Neuronal stem cell (in vitro differentiated cells): ENCODE data around the gene ADTRP.

Source experiments
- DNase-seq: peaks from one replicate; pipeline ENCODE4 v3.0.0-alpha.2; 2013; ENCODE audit warnings: low spot score
- H2AFZ ChIP-seq: one replicate; pipeline ENCODE4 v1.6.1; 2013; ENCODE audit warnings: mild to moderate bottlenecking, low read length, inconsistent platforms
- H2AK5ac ChIP-seq: 2 replicates; pipeline ENCODE4 v1.6.1; 2013; ENCODE audit warnings: low read depth, mild to moderate bottlenecking, inconsistent platforms, low read length, moderate library complexity, mixed read lengths
- H2BK120ac ChIP-seq: 2 replicates; pipeline ENCODE4 v1.6.1; 2013; ENCODE audit warnings: low read depth, mild to moderate bottlenecking, inconsistent platforms, low read length, moderate library complexity, mixed read lengths
- H2BK12ac ChIP-seq: one replicate; pipeline ENCODE4 v1.6.1; 2013; ENCODE audit warnings: low read length, inconsistent platforms
- H2BK15ac ChIP-seq: 2 replicates; pipeline ENCODE4 v1.6.1; 2013; ENCODE audit warnings: mild to moderate bottlenecking, low read length, inconsistent platforms, mixed read lengths
- H2BK5ac ChIP-seq: one replicate; pipeline ENCODE4 v1.6.1; 2013; ENCODE audit warnings: inconsistent platforms, mild to moderate bottlenecking, low read length, moderate library complexity
- H3K14ac ChIP-seq: one replicate; pipeline ENCODE4 v1.6.1; 2013; ENCODE audit warnings: low read length, inconsistent platforms
- H3K18ac ChIP-seq: 2 replicates; pipeline ENCODE4 v1.6.1; 2013; ENCODE audit warnings: low read length, inconsistent platforms
- H3K23ac ChIP-seq: 2 replicates; pipeline ENCODE4 v1.6.1; 2013; ENCODE audit warnings: low read depth, mild to moderate bottlenecking, mixed read lengths, low read length, inconsistent platforms; ENCODE audit not compliant: poor library complexity
- H3K27ac ChIP-seq: replicated peaks from 3 replicates; pipeline ENCODE4 v1.5.1; 2013; ENCODE audit warnings: low read length, inconsistent platforms
- H3K27me3 ChIP-seq, 3 experiments: 2 replicates each; pipeline ENCODE4 v1.6.1; 2013; ENCODE audit warnings: low read length in 3 of 3, mild to moderate bottlenecking in 2 of 3, inconsistent platforms in 1 of 3, low read depth in 1 of 3, mixed read lengths in 1 of 3, moderate library complexity in 1 of 3; ENCODE audit not compliant: control insufficient read depth in 3 of 3, insufficient read depth in 3 of 3
- H3K36me3 ChIP-seq, 2 donors: replicated peaks in 1 of 2; 2 replicates each; pipeline ENCODE4 v1.6.1; 2013; ENCODE audit warnings: low read length in 2 of 2; ENCODE audit not compliant: control insufficient read depth in 2 of 2, insufficient read depth in 2 of 2
- H3K4ac ChIP-seq: 2 replicates; pipeline ENCODE4 v1.6.1; 2013; ENCODE audit warnings: inconsistent platforms, mild to moderate bottlenecking, low read length, moderate library complexity
- H3K4me1 ChIP-seq, 2 donors: 1 replicate in 1 of 2; 2 replicates in 1 of 2; pipeline ENCODE4 v1.6.1; 2013; ENCODE audit warnings: low read length in 2 of 2, low read depth in 1 of 2; ENCODE audit not compliant: control insufficient read depth in 2 of 2, insufficient read depth in 1 of 2
- H3K4me2 ChIP-seq: one replicate; pipeline ENCODE4 v1.6.1; 2013; ENCODE audit warnings: mild to moderate bottlenecking, low read length, inconsistent platforms; ENCODE audit not compliant: insufficient read depth, poor library complexity, severe bottlenecking
- H3K4me3 ChIP-seq, 2 donors: 2 replicates each; pipeline ENCODE4 v1.5.1; 2013; ENCODE audit warnings: low read length in 2 of 2, mild to moderate bottlenecking in 2 of 2, inconsistent platforms in 1 of 2, moderate library complexity in 1 of 2
- H3K79me1 ChIP-seq: one replicate; pipeline ENCODE4 v1.6.1; 2013; ENCODE audit warnings: low read depth, mild to moderate bottlenecking, inconsistent platforms, low read length, moderate library complexity
- H3K9ac ChIP-seq: one replicate; pipeline ENCODE4 v1.6.1; 2013; ENCODE audit warnings: mild to moderate bottlenecking, low read depth, low read length, inconsistent platforms; ENCODE audit not compliant: poor library complexity
- H3K9me3 ChIP-seq, 2 donors: replicated peaks in 1 of 2; 2 replicates each; pipeline versions ENCODE3 to v1.6.1; 2013; ENCODE audit warnings: low read length in 2 of 2, mild to moderate bottlenecking in 2 of 2, inconsistent platforms in 1 of 2, low read depth in 1 of 2, mixed read lengths in 1 of 2, moderate library complexity in 1 of 2; ENCODE audit not compliant: control insufficient read depth in 2 of 2, insufficient read depth in 1 of 2
- H4K8ac ChIP-seq: one replicate; pipeline ENCODE4 v1.6.1; 2013; ENCODE audit warnings: low read depth, mild to moderate bottlenecking, inconsistent platforms, low read length, moderate library complexity
- H4K91ac ChIP-seq: one replicate; pipeline ENCODE4 v1.6.1; 2013; ENCODE audit warnings: low read length, low read depth, mild to moderate bottlenecking, inconsistent platforms; ENCODE audit not compliant: poor library complexity
- WGBS, 2 donors: extraction: QIAGEN DNeasy Blood & Tissue Kit; methylation state at CpG; one replicate each; pipeline ENCODE4 v1.1.7; 2013; ENCODE audit warnings: missing lambda C conversion rate in 2 of 2, mixed read lengths in 1 of 2; ENCODE audit not compliant: insufficient read length in 2 of 2, insufficient replicate concordance in 1 of 2; ENCODE audit errors: extremely low coverage in 2 of 2; 5-methylcytosine and 5-hydroxymethylcytosine counted together

The ADTRP gene

DNA sequence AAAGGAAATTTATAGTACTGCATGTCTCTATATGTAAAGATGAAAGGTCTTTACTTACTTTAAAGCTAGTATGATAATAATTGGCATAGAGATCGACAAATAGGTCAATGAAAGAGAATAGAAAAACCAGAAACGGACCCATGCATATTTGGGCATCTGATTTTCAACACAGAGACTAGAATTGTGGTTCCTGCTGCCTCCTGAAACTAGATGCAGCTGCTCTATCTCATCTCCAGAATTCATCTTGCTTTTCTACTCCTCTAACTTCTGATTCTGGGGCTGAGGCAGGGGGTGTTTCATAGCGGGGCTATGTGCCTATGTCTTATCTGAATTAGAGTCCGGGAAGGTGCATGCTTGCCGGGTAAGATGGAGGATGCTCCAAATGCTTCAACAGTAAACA, 105.9 kb downstream of the ADTRP start:
- DNase-seq, result no peak
- no peak overlapping the region for H3K4ac ChIP-seq
- H2BK120ac ChIP-seq, result no peak overlapping the region
- H3K9me3 ChIP-seq, result peaks cover 0 to 2% of the 10 kb centered on the region in 2 donors
- no peak overlapping the region for H3K27ac ChIP-seq
- no peak overlapping the region for H2AFZ ChIP-seq
- no peak overlapping the region for H2BK5ac ChIP-seq
- no peaks in the 10 kb centered on the region for H3K27me3 ChIP-seq
- H2AK5ac ChIP-seq, result no peak overlapping the region
- no peaks in the 10 kb centered on the region for H3K36me3 ChIP-seq
- no peaks in the 10 kb centered on the region for H3K79me1 ChIP-seq
- no peak overlapping the region for H3K23ac ChIP-seq
- H4K91ac ChIP-seq, result no peak overlapping the region
- no peak overlapping the region for H3K14ac ChIP-seq
- no peak overlapping the region for H2BK15ac ChIP-seq
- H3K4me2 ChIP-seq, result no peak overlapping the region
- WGBS, 2 donors, result no CpG with 5 or more reads among the region's 5 CpGs
- no peak overlapping the region for H3K9ac ChIP-seq
- no peaks in the 10 kb centered on the region for H3K4me1 ChIP-seq
- no peak overlapping the region for H3K4me3 ChIP-seq
- H3K18ac ChIP-seq, result no peak overlapping the region
- H2BK12ac ChIP-seq, result no peak overlapping the region
- no peak overlapping the region for H4K8ac ChIP-seq

DNA sequence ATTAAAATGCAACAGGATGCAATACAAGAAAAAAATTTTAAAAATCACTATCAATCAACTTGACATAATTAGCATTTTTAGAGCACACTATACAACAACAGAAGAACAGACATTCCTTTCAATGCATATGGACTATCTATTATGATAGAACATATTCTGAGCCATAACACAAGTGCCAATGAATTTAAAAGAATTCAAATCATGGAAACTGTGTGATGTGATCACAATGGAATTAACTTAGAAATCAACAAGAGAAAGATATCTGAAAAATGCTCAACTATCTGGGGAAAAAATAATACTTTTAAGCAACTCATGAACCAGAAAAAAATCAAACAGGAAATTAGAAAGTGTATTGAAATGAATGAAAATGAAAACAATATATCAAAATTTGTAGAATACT, 106.3 kb downstream of the ADTRP start:
- H2AK5ac ChIP-seq, result no peak overlapping the region
- no peak for DNase-seq
- H2BK15ac ChIP-seq, result no peak overlapping the region

DNA sequence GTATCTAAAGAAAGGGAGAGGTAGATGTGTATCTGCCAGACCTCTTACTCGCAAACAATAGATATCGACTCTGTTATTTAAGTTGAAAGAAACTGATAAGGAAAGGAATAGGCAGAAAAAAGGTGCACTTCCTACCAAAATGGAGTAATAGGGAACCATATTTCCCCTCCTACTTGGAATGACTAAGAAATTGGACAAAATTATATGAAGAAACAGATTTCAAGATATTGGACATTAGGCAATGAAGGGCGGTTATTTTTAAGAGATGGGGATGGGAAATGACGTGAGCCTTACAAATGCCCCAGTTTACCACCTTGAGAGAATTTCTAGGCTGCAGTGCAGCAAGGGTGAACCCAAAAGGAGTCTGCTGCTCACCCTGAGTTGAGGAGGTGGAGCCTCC, 108.9 kb downstream of the ADTRP start:
- H3K9ac ChIP-seq, result no peak overlapping the region
- H3K4ac ChIP-seq, result no peak overlapping the region
- H2BK120ac ChIP-seq, result no peak overlapping the region
- no peak overlapping the region for H2BK12ac ChIP-seq
- H3K27me3 ChIP-seq, result no peaks in the 10 kb centered on the region
- H4K91ac ChIP-seq, result no peak overlapping the region
- H3K4me1 ChIP-seq, result no peaks in the 10 kb centered on the region
- H3K4me2 ChIP-seq, result no peak overlapping the region
- no peak overlapping the region for H3K18ac ChIP-seq
- no peak overlapping the region for H4K8ac ChIP-seq
- H3K79me1 ChIP-seq, result no peaks in the 10 kb centered on the region
- no peak overlapping the region for H2AK5ac ChIP-seq
- H2AFZ ChIP-seq, result no peak overlapping the region
- H2BK15ac ChIP-seq, result no peak overlapping the region
- no peak overlapping the region for H3K23ac ChIP-seq
- no peak overlapping the region for H3K14ac ChIP-seq
- peaks cover 0 to 2% of the 10 kb centered on the region in 2 donors for H3K9me3 ChIP-seq
- no peak overlapping the region for H2BK5ac ChIP-seq
- H3K36me3 ChIP-seq, result no peaks in the 10 kb centered on the region
- WGBS, 2 donors, result 100% methylated on average over 1 of the region's 4 CpGs; no CpG with 5 or more reads in 1 of the 2 donors
- no peak overlapping the region for H3K27ac ChIP-seq
- DNase-seq, result no peak
- no peak overlapping the region for H3K4me3 ChIP-seq

More for the DNA sequence above, 106.3 kb downstream of the ADTRP start:
- Histone ChIP-seq H4K8ac (no peak overlapping the region), H3K18ac (no peak overlapping the region), H3K27ac (no peak overlapping the region), H3K4ac (no peak overlapping the region), H2BK12ac (no peak overlapping the region), H3K4me1 (no peaks in the 10 kb centered on the region), H3K23ac (no peak overlapping the region), H3K4me2 (no peak overlapping the region), H4K91ac (no peak overlapping the region), H2BK5ac (no peak overlapping the region), H2AFZ (no peak overlapping the region), H2BK120ac (no peak overlapping the region), H3K79me1 (no peaks in the 10 kb centered on the region), H3K27me3 (no peaks in the 10 kb centered on the region), H3K14ac (no peak overlapping the region), H3K9ac (no peak overlapping the region), H3K9me3 (peaks cover 0 to 2% of the 10 kb centered on the region in 2 donors), H3K36me3 (no peaks in the 10 kb centered on the region), H3K4me3 (no peak overlapping the region)

DNA sequence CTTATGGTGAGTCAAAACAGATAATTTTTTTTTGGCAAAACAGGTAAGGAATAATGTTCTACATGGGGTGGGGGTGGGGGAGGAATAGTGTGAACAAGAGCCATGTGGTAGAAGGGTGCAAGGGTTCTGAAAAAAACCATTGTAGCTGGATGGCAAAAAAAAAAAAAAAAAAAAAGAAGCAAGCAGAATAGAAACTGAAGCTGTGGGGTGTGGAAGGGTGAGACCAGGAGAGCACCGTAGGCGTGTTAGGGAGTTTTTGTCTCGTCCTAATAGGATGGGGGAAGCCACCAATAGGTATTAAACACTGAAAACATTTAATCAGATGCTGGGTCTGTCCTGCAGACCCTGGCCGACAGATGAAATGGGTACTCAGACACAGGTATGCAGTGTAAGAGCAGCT, 110.1 kb downstream of the ADTRP start:
- H3K27ac ChIP-seq, result no peak overlapping the region

More for the DNA sequence above, 110.1 kb downstream of the ADTRP start:
- H2AFZ ChIP-seq, result no peak overlapping the region
- no peak overlapping the region for H4K8ac ChIP-seq
- H3K18ac ChIP-seq, result no peak overlapping the region
- H3K4me3 ChIP-seq, result no peak overlapping the region
- no peaks in the 10 kb centered on the region for H3K36me3 ChIP-seq
- H3K4me2 ChIP-seq, result no peak overlapping the region
- H3K9me3 ChIP-seq, result peaks cover 0 to 2% of the 10 kb centered on the region in 2 donors
- DNase-seq, result no peak
- no peak overlapping the region for H2BK15ac ChIP-seq
- H3K4ac ChIP-seq, result no peak overlapping the region
- H3K14ac ChIP-seq, result no peak overlapping the region
- H2BK120ac ChIP-seq, result no peak overlapping the region
- no peak overlapping the region for H3K23ac ChIP-seq
- WGBS, 2 donors, result no CpG with 5 or more reads among the region's 4 CpGs
- no peak overlapping the region for H3K9ac ChIP-seq
- no peak overlapping the region for H2AK5ac ChIP-seq
- H3K4me1 ChIP-seq, result no peaks in the 10 kb centered on the region
- no peaks in the 10 kb centered on the region for H3K79me1 ChIP-seq
- no peak overlapping the region for H2BK12ac ChIP-seq
- H2BK5ac ChIP-seq, result no peak overlapping the region
- no peak overlapping the region for H4K91ac ChIP-seq
- H3K27me3 ChIP-seq, result peaks cover 0 to 1% (median 0%) of the 10 kb centered on the region in 3 experiments
